ENCODE results near the gene PFDN1. TPM values are rescaled to one million over a fixed set of nuclear protein-coding genes. Genes with fewer than 3 reads are reported as not detected.

The PFDN1 gene
- total and polyA plus RNA-seq, 2 experiments from 2014 or later, result 84.1 to 98.0 TPM

- no peak overlapping the region for H3K4me2 ChIP-seq
Observed at GRCh38 chr5:140312791-140313189, 9.9 kb upstream of the PFDN1 start.

GRCh38 chr5:140312067-140312790, 9.3 kb upstream of the PFDN1 start:
- Histone ChIP-seq H3K79me2 (no peaks in the 10 kb centered on the region), H2AFZ (no peak overlapping the region), H3K27me3 (no peaks in the 10 kb centered on the region), H3K9me3 (ENCODE audit: low read depth) (no peaks in the 10 kb centered on the region), H3K36me3 (replicated peaks; ENCODE audit: insufficient read depth, low read depth) (no peaks in the 10 kb centered on the region), H3K4me3 (no peak overlapping the region), H4K20me1 (ENCODE audit: insufficient read depth, poor library complexity, severe bottlenecking) (no peaks in the 10 kb centered on the region), H3K27ac (no peak overlapping the region), H3K4me2 (no peak overlapping the region), H3K4me1 (ENCODE audit: insufficient read depth) (no peaks in the 10 kb centered on the region), H3K9me2 (replicated peaks; ENCODE audit: insufficient read depth) (no peaks in the 10 kb centered on the region)
- DNase-seq (ENCODE audit: low spot score), result no peak
- TF ChIP-seq EZH2phosphoT487 (IDR thresholded peaks at IDR 0.05; ENCODE audit: low read depth, severe bottlenecking, unreplicated experiment) (no peak), CTCF (IDR thresholded peaks at IDR 0.05; ENCODE audit: poor library complexity) (no peak), EZH2 (IDR thresholded peaks at IDR 0.05; ENCODE audit: borderline replicate concordance) (no peak)
- WGBS (ENCODE audit: low lambda C conversion rate, missing lambda C conversion rate), result 44% methylated on average over 4 of the region's 4 CpGs

More at GRCh38 chr5:140312791-140313189, 9.9 kb upstream of the PFDN1 start:
- no peak overlapping the region for H2AFZ ChIP-seq
- no peaks in the 10 kb centered on the region for H3K36me3 ChIP-seq (replicated peaks; ENCODE audit: insufficient read depth, low read depth)
- WGBS (ENCODE audit: low lambda C conversion rate, missing lambda C conversion rate), result 92% methylated on average over 7 of the region's 7 CpGs
- H3K4me1 ChIP-seq (ENCODE audit: insufficient read depth), result no peaks in the 10 kb centered on the region
- no peaks in the 10 kb centered on the region for H4K20me1 ChIP-seq (ENCODE audit: insufficient read depth, poor library complexity, severe bottlenecking)
- no peaks in the 10 kb centered on the region for H3K9me3 ChIP-seq (ENCODE audit: low read depth)
- H3K79me2 ChIP-seq, result no peaks in the 10 kb centered on the region
- no peak overlapping the region for H3K4me3 ChIP-seq
- no peak overlapping the region for H3K27ac ChIP-seq
- H3K27me3 ChIP-seq, result no peaks in the 10 kb centered on the region
- no peaks in the 10 kb centered on the region for H3K9me2 ChIP-seq (replicated peaks; ENCODE audit: insufficient read depth)
- TF ChIP-seq CTCF (IDR thresholded peaks at IDR 0.05; ENCODE audit: poor library complexity), result no peak
- DNase-seq (ENCODE audit: low spot score), result no peak

- Histone ChIP-seq H3K4me2 (no peak overlapping the region), H2AFZ (no peak overlapping the region), H3K79me2 (no peaks in the 10 kb centered on the region), H3K36me3 (replicated peaks; ENCODE audit: insufficient read depth, low read depth) (no peaks in the 10 kb centered on the region), H4K20me1 (ENCODE audit: insufficient read depth, poor library complexity, severe bottlenecking) (no peaks in the 10 kb centered on the region), H3K4me1 (ENCODE audit: insufficient read depth) (no peaks in the 10 kb centered on the region), H3K27ac (peak overlapping the region; percentile 78), H3K4me3 (no peak overlapping the region), H3K27me3 (no peaks in the 10 kb centered on the region), H3K9me2 (replicated peaks; ENCODE audit: insufficient read depth) (no peaks in the 10 kb centered on the region), H3K9me3 (ENCODE audit: low read depth) (no peaks in the 10 kb centered on the region)
- TF ChIP-seq CTCF (IDR thresholded peaks at IDR 0.05; ENCODE audit: poor library complexity) (no peak), EZH2 (IDR thresholded peaks at IDR 0.05; ENCODE audit: borderline replicate concordance) (no peak), EZH2phosphoT487 (IDR thresholded peaks at IDR 0.05; ENCODE audit: low read depth, severe bottlenecking, unreplicated experiment) (no peak)
- WGBS (ENCODE audit: low lambda C conversion rate, missing lambda C conversion rate), result 80% methylated on average over 5 of the region's 5 CpGs
- peak; percentile 78 for DNase-seq (ENCODE audit: low spot score)
Observed at GRCh38 chr5:140311011-140311467, 8.1 kb upstream of the PFDN1 start.

Measured in hepatocyte (in vitro differentiated cells).